Kasumi-1 (cell line): ENCODE results near the gene MARCHF10.
A peak's percentile ranks its signal among the peaks of the same experiment; 100 is the strongest.

Experiments used
- DNase-seq, 2 experiments: peaks; one replicate each; lab custom pipeline; 2025; lab: John Stamatoyannopoulos, UW

Gene MARCHF10

GRCh38 chr17:62822080-62822904 is 14.2 kb upstream of the MARCHF10 start:
- no peak for DNase-seq

GRCh38 chr17:62821189-62822079 is 13.3 kb upstream of the MARCHF10 start:
- DNase-seq = no peak

- DNase-seq = peak; percentile 51 to 58
These were observed 11.6 kb upstream of the MARCHF10 start for GRCh38 chr17:62819511-62820221.

- DNase-seq = no peak
These were observed 10.4 kb upstream of the MARCHF10 start for GRCh38 chr17:62818526-62818925.

- DNase-seq = no peak
These were observed 8.2 kb upstream of the MARCHF10 start for GRCh38 chr17:62816282-62816839.

- no peak for DNase-seq
These were observed 1.5 kb upstream of the MARCHF10 start for GRCh38 chr17:62809656-62810055.

- DNase-seq = no peak
These were observed 459 bp upstream of the MARCHF10 start for GRCh38 chr17:62808576-62808970.

GRCh38 chr17:62805234-62805633 is 2.9 kb downstream of the MARCHF10 start:
- DNase-seq = no peak

- DNase-seq = no peak
These were observed 3.3 kb downstream of the MARCHF10 start for GRCh38 chr17:62804822-62805221.

- no peak for DNase-seq
These were observed 4.1 kb downstream of the MARCHF10 start for GRCh38 chr17:62804025-62804424.

- no peak for DNase-seq
These were observed 5.4 kb downstream of the MARCHF10 start for GRCh38 chr17:62802561-62803205.

- DNase-seq = no peak
These were observed 6.5 kb downstream of the MARCHF10 start for GRCh38 chr17:62801553-62802114.

GRCh38 chr17:62800585-62800984 is 7.5 kb downstream of the MARCHF10 start:
- DNase-seq = no peak

- no peak for DNase-seq
These were observed 10.2 kb downstream of the MARCHF10 start for GRCh38 chr17:62797959-62798358.

GRCh38 chr17:62796291-62796690 is 11.8 kb downstream of the MARCHF10 start:
- DNase-seq = no peak

- no peak for DNase-seq
These were observed 13.5 kb downstream of the MARCHF10 start for GRCh38 chr17:62794666-62794971.

- no peak for DNase-seq
These were observed 14.0 kb downstream of the MARCHF10 start for GRCh38 chr17:62793919-62794665.

GRCh38 chr17:62792447-62792800 is 15.7 kb downstream of the MARCHF10 start:
- no peak for DNase-seq

GRCh38 chr17:62791767-62792446 is 16.2 kb downstream of the MARCHF10 start:
- no peak for DNase-seq

- peak; percentile 49 to 58 for DNase-seq
These were observed 16.8 kb downstream of the MARCHF10 start for GRCh38 chr17:62791235-62791734.
